HepG2 (cell line): ENCODE results near the gene SKIC2. TPM values are rescaled to one million over a fixed set of nuclear protein-coding genes. Genes with fewer than 3 reads are reported as not detected.

Experiments used
- CBX1 ChIP-seq: IDR thresholded peaks from one replicate; pipeline ENCODE4 v1.6.1; 2016; ENCODE audit warnings: antibody characterized with exemption, low read depth
- DNMT1 ChIP-seq: sonication (generic); formaldehyde crosslinking; IDR thresholded peaks from 2 replicates; pipeline ENCODE4 v1.5.1; 2020; ENCODE audit warnings: mild to moderate bottlenecking, missing genetic modification reagents
- FOXA3 ChIP-seq: IDR thresholded peaks from 2 replicates; pipeline ENCODE4 v1.6.1; 2016; ENCODE audit warnings: missing genetic modification reagents, missing compliant biosample characterization
- HOXA3 ChIP-seq: sonication (generic); formaldehyde crosslinking; IDR thresholded peaks from 2 replicates; pipeline ENCODE4 v1.5.0; 2020; ENCODE audit warnings: missing genetic modification reagents
- KDM5B ChIP-seq: sonication (generic); formaldehyde crosslinking; IDR thresholded peaks from 2 replicates; pipeline ENCODE4 v1.4.0; 2020; ENCODE audit warnings: missing genetic modification reagents, mild to moderate bottlenecking, borderline replicate concordance
- MAFF ChIP-seq: IDR thresholded peaks from 2 replicates; pipeline ENCODE4 v1.6.1; 2011; ENCODE audit warnings: low read depth, low read length, improper control_type of control experiment
- NFRKB ChIP-seq: fragments of 450-650 bp; IDR thresholded peaks from 2 replicates; pipeline ENCODE4 v1.6.1; 2017
- RBAK ChIP-seq: sonication (generic); formaldehyde crosslinking; IDR thresholded peaks from 2 replicates; pipeline ENCODE4 v1.5.1; 2020; ENCODE audit warnings: mild to moderate bottlenecking, missing genetic modification reagents
- RBFOX2 ChIP-seq: fragments of 200-400 bp; formaldehyde crosslinking; IDR thresholded peaks from 2 replicates; pipeline ENCODE4 v1.6.1; 2017; ENCODE audit warnings: low read depth, mild to moderate bottlenecking, low read length
- SOX13 ChIP-seq, 3 experiments: fragments of 450-650 bp in 1 of 3; sonication (generic) in 1 of 3; formaldehyde crosslinking in 1 of 3; IDR thresholded peaks in 2 of 3; conservative IDR thresholded peaks in 1 of 3; 2 replicates each; pipeline versions ENCODE4 v1.5.0 to v1.6.1; 2016 to 2020; ENCODE audit warnings: antibody characterized with exemption in 1 of 3, mild to moderate bottlenecking in 1 of 3, missing compliant biosample characterization in 1 of 3, missing genetic modification reagents in 1 of 3, moderate library complexity in 1 of 3
- U2AF2 ChIP-seq: fragments of 200-400 bp; formaldehyde crosslinking; IDR thresholded peaks from 2 replicates; pipeline ENCODE4 v1.6.1; 2017; ENCODE audit warnings: low read depth, mild to moderate bottlenecking, low read length
- ZNF121 ChIP-seq: sonication (generic); formaldehyde crosslinking; IDR thresholded peaks from 2 replicates; pipeline ENCODE4 v1.5.0; 2020; ENCODE audit warnings: mild to moderate bottlenecking, missing genetic modification reagents
- ZNF205 ChIP-seq: IDR thresholded peaks from 2 replicates; pipeline ENCODE4 v1.6.1; 2018; ENCODE audit warnings: missing biosample characterization, missing genetic modification reagents
- ZNF329 ChIP-seq: sonication (generic); formaldehyde crosslinking; IDR thresholded peaks from 2 replicates; pipeline ENCODE4 v1.9.0; 2021; ENCODE audit warnings: low read depth, mild to moderate bottlenecking, missing genetic modification reagents
- ZNF501 ChIP-seq: sonication (generic); formaldehyde crosslinking; IDR thresholded peaks from 2 replicates; pipeline ENCODE4 v1.5.1; 2020; ENCODE audit warnings: mild to moderate bottlenecking, moderate library complexity, missing genetic modification reagents
- ZNF546 ChIP-seq: sonication (generic); formaldehyde crosslinking; conservative IDR thresholded peaks from 2 replicates; pipeline ENCODE4 v1.8.1; 2023; ENCODE audit warnings: mild to moderate bottlenecking, missing genetic modification reagents
- ZNF709 ChIP-seq: sonication (generic); formaldehyde crosslinking; IDR thresholded peaks from 2 replicates; pipeline ENCODE4 v1.5.0; 2020; ENCODE audit warnings: mild to moderate bottlenecking, missing genetic modification reagents
- ZNF883 ChIP-seq: sonication (generic); formaldehyde crosslinking; IDR thresholded peaks from 2 replicates; pipeline ENCODE4 v1.5.1; 2020; ENCODE audit warnings: mild to moderate bottlenecking, missing genetic modification reagents; ENCODE audit errors: not compliant biosample characterization
- polyA plus RNA-seq, 8 experiments: library from polyadenylated mRNA; depleted of rRNA in 3 of 8; stranded (reverse) in 7 of 8; unstranded in 1 of 8; fragments of >200 nt; fragmentation: Illumina TruSeq in 4 of 8; extraction: Trizol in 4 of 8; gene quantifications; 2 replicates each; pipeline versions ENCODE4 v1.2.1 to v1.2.3, GENCODE V29; 2011 to 2016; ENCODE audit warnings: low read depth in 4 of 8, missing spikeins in 1 of 8, mixed read lengths in 1 of 8; ENCODE audit not compliant: insufficient read depth in 1 of 8
- total RNA-seq, 5 experiments: library from RNA; depleted of rRNA; stranded (reverse); fragments of >200 nt; fragmentation: Illumina TruSeq; extraction: Trizol; gene quantifications; 2 replicates each; pipeline ENCODE4 v1.2.3, GENCODE V29; 2016; ENCODE audit warnings: low read depth in 1 of 5
- TF ChIP-seq, protein P1 (sequence below): sonication (generic); formaldehyde crosslinking; IDR thresholded peaks from 2 replicates; pipeline ENCODE4 v1.4.0; 2020; ENCODE audit warnings: missing genetic modification reagents, borderline replicate concordance
- TF ChIP-seq, protein P2 (sequence below): sonication (generic); formaldehyde crosslinking; IDR thresholded peaks from 2 replicates; pipeline ENCODE4 v1.4.0; 2020; ENCODE audit warnings: missing genetic modification reagents
- TF ChIP-seq, protein P3 (sequence below): sonication (generic); formaldehyde crosslinking; IDR thresholded peaks from 2 replicates; pipeline ENCODE4 v1.4.0; 2020; ENCODE audit warnings: mild to moderate bottlenecking, missing genetic modification reagents
- TF ChIP-seq, protein P4 (sequence below): sonication (generic); formaldehyde crosslinking; conservative IDR thresholded peaks from 2 replicates; pipeline ENCODE4 v1.8.0; 2022; ENCODE audit warnings: missing genetic modification reagents

SKIC2 gene
- total and polyA plus RNA-seq, 2 of the 13 experiments (the other 11 are each of a cell fraction or from before 2014, with no cell fraction given) = 67.1 to 68.4 TPM

DNA sequence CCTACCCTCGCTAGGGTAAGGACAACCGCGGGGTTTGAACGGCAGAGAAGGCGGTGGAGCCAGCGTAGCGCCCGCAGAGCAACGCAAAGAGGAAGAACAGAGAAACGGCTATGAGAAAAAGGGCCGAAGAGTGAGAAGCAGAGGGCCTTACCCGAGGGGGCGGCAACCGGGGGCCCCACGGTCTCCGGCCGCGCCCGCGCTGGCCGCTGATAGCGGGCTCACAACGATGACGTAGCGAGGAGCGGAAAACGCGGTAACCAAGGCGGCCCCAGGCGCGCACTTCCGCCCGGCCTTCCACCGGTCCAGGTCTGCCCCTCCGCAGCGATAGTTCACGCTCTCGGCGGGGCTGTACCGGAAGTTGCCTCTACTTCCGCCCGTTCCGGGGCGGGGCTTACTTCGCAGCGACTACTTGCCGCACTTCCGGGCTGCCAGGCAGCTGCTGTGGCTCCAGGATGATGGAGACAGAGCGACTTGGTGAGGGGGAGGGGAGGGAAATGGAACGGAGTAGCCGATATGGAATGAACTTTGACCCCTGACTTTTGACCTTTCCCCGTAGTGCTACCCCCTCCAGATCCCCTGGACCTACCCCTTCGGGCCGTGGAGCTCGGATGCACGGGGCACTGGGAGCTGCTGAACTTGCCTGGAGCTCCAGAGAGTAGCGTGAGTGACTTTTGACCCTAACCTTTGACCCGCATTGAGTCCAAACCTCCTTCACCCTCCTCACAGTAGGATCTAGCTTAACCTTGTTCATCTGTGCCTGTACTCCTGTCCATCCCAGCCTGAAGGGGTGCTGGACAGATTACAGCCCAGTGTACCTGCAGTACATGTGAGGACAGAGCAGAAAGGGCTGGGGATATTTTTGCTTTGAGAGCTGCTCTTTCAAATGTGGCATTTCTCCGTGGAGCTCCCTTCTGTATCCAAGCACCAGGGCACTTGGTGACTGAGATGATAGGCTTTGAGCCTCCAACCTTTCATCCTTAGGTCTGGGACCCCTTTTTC is at the start of gene SKIC2, which contains the start of gene NELFE (continued):
- TF ChIP-seq, protein P1, sequence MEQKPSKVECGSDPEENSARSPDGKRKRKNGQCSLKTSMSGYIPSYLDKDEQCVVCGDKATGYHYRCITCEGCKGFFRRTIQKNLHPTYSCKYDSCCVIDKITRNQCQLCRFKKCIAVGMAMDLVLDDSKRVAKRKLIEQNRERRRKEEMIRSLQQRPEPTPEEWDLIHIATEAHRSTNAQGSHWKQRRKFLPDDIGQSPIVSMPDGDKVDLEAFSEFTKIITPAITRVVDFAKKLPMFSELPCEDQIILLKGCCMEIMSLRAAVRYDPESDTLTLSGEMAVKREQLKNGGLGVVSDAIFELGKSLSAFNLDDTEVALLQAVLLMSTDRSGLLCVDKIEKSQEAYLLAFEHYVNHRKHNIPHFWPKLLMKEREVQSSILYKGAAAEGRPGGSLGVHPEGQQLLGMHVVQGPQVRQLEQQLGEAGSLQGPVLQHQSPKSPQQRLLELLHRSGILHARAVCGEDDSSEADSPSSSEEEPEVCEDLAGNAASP (CRISPR knock-in tag) = no peak; the same call in none of the 2 replicates
- TF ChIP-seq ZNF883 (CRISPR knock-in tag) (peak; percentile 54), KDM5B (CRISPR knock-in tag) (peak; percentile 75; the same call in 1 of the 2 replicates), ZNF546 (CRISPR knock-in tag) (no peak; the same call in 1 of the 2 replicates), ZNF709 (peak; percentile 60; the same call in 1 of the 2 replicates), MAFF (no peak), ZNF501 (CRISPR knock-in tag) (peak; percentile 98), CBX1 (no peak), NFRKB (no peak), U2AF2 (no peak), ZNF205 (CRISPR knock-in tag) (peak; percentile 100), FOXA3 (CRISPR knock-in tag) (peak; percentile 45), SOX13 (IDR thresholded peaks at IDR 0.05) (no peak), SOX13 (CRISPR knock-in tag; conservative IDR thresholded peaks at IDR 0.05 in 1 of 2, IDR thresholded peaks at IDR 0.05 in 1 of 2) (peak in 1 of 2 experiments; percentile 57; a peak in 2 of 4 replicates), DNMT1 (CRISPR knock-in tag) (0 out of 2 replicates have a peak, but pooled peaks have one; percentile 59), ZNF121 (no peak), ZNF329 (CRISPR knock-in tag) (peak; percentile 68; the same call in 1 of the 2 replicates), RBAK (CRISPR knock-in tag) (no peak), RBFOX2 (peak; percentile 89), HOXA3 (peak; percentile 100)
- TF ChIP-seq, protein P2, sequence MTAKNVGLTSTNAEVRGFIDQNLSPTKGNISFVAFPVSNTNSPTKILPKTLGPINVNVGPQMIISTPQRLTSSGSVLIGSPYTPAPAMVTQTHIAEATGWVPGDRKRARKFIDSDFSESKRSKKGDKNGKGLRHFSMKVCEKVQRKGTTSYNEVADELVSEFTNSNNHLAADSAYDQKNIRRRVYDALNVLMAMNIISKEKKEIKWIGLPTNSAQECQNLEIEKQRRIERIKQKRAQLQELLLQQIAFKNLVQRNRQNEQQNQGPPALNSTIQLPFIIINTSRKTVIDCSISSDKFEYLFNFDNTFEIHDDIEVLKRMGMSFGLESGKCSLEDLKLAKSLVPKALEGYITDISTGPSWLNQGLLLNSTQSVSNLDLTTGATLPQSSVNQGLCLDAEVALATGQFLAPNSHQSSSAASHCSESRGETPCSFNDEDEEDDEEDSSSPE (CRISPR knock-in tag) = peak; percentile 95
- TF ChIP-seq, protein P3, sequence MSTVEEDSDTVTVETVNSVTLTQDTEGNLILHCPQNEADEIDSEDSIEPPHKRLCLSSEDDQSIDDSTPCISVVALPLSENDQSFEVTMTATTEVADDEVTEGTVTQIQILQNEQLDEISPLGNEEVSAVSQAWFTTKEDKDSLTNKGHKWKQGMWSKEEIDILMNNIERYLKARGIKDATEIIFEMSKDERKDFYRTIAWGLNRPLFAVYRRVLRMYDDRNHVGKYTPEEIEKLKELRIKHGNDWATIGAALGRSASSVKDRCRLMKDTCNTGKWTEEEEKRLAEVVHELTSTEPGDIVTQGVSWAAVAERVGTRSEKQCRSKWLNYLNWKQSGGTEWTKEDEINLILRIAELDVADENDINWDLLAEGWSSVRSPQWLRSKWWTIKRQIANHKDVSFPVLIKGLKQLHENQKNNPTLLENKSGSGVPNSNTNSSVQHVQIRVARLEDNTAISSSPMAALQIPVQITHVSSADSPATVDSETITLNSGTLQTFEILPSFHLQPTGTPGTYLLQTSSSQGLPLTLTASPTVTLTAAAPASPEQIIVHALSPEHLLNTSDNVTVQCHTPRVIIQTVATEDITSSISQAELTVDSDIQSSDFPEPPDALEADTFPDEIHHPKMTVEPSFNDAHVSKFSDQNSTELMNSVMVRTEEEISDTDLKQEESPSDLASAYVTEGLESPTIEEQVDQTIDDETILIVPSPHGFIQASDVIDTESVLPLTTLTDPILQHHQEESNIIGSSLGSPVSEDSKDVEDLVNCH (CRISPR knock-in tag) = no peak
- TF ChIP-seq, protein P4, sequence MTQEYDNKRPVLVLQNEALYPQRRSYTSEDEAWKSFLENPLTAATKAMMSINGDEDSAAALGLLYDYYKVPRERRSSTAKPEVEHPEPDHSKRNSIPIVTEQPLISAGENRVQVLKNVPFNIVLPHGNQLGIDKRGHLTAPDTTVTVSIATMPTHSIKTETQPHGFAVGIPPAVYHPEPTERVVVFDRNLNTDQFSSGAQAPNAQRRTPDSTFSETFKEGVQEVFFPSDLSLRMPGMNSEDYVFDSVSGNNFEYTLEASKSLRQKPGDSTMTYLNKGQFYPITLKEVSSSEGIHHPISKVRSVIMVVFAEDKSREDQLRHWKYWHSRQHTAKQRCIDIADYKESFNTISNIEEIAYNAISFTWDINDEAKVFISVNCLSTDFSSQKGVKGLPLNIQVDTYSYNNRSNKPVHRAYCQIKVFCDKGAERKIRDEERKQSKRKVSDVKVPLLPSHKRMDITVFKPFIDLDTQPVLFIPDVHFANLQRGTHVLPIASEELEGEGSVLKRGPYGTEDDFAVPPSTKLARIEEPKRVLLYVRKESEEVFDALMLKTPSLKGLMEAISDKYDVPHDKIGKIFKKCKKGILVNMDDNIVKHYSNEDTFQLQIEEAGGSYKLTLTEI (CRISPR knock-in tag) = no peak
